ENCODE results near the gene LZTR1. TPM values are rescaled to one million over a fixed set of nuclear protein-coding genes. Genes with fewer than 3 reads are reported as not detected.

Gene LZTR1
- total and polyA plus RNA-seq, 9 donors = 28.2 to 73.4 (median 50.0) TPM

- TF ChIP-seq, protein P1, sequence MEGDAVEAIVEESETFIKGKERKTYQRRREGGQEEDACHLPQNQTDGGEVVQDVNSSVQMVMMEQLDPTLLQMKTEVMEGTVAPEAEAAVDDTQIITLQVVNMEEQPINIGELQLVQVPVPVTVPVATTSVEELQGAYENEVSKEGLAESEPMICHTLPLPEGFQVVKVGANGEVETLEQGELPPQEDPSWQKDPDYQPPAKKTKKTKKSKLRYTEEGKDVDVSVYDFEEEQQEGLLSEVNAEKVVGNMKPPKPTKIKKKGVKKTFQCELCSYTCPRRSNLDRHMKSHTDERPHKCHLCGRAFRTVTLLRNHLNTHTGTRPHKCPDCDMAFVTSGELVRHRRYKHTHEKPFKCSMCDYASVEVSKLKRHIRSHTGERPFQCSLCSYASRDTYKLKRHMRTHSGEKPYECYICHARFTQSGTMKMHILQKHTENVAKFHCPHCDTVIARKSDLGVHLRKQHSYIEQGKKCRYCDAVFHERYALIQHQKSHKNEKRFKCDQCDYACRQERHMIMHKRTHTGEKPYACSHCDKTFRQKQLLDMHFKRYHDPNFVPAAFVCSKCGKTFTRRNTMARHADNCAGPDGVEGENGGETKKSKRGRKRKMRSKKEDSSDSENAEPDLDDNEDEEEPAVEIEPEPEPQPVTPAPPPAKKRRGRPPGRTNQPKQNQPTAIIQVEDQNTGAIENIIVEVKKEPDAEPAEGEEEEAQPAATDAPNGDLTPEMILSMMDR (IDR thresholded peaks at IDR 0.05) = no peak
- TF ChIP-seq POLR2A (IDR thresholded peaks at IDR 0.05) = no peak
- no peak for TF ChIP-seq EP300 (IDR thresholded peaks at IDR 0.05)
- Histone ChIP-seq H3K27me3 (no peaks in the 10 kb centered on the region), H3K4me1 (ENCODE audit: insufficient read depth) (peaks cover 17% of the 10 kb centered on the region), H3K27ac (no peak overlapping the region), H3K36me3 (no peaks in the 10 kb centered on the region), H3K4me3 (no peak overlapping the region), H3K9me3 (no peaks in the 10 kb centered on the region)
- 87 to 91% (median 90%) methylated on average over 7 of the region's 7 CpGs for WGBS, 3 donors
- intact Hi-C loops (cut with DNase I) = no loop called here
- no peak for DNase-seq
These were observed 3.6 kb downstream of the LZTR1 start for GRCh38 chr22:20985720-20986119.

DNA sequence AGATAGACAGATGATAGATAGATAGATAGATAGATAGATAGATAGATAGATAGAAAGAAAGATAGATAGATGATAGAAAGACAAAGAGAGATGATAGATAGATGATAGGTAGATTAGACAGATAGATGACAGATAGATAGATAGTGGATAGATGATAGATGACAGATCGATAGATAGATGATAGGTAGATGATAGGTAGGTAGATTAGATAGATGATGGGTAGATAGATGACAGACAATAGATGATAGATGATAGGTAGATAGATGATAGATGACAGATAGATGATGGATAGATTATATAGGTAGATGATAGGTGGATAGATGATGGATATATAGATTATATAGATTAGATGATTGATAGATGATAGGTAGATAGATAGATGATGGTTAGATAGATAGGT lies 4.3 kb downstream of the LZTR1 start:
- 94 to 98% (median 96%) methylated on average over 1 of the region's 1 CpG for WGBS, 3 donors
- no peak for DNase-seq
- Histone ChIP-seq H3K27ac (no peak overlapping the region), H3K4me3 (no peak overlapping the region), H3K27me3 (no peaks in the 10 kb centered on the region), H3K9me3 (no peaks in the 10 kb centered on the region), H3K36me3 (no peaks in the 10 kb centered on the region), H3K4me1 (ENCODE audit: insufficient read depth) (peaks cover 19% of the 10 kb centered on the region)
- TF ChIP-seq EP300 (IDR thresholded peaks at IDR 0.05) = no peak
- TF ChIP-seq, protein P1 (IDR thresholded peaks at IDR 0.05) = no peak
- TF ChIP-seq POLR2A (IDR thresholded peaks at IDR 0.05) = no peak
- intact Hi-C loops (cut with DNase I) = no loop called here

GRCh38 chr22:20987375-20987774 lies 5.3 kb downstream of the LZTR1 start:
- H3K27me3 ChIP-seq = no peaks in the 10 kb centered on the region
- intact Hi-C loops (cut with DNase I) = no loop called here
- DNase-seq = no peak
- H3K9me3 ChIP-seq = no peaks in the 10 kb centered on the region
- H3K36me3 ChIP-seq = no peaks in the 10 kb centered on the region
- 84 to 89% (median 86%) methylated on average over 14 of the region's 14 CpGs for WGBS, 3 donors
- TF ChIP-seq, protein P1 (IDR thresholded peaks at IDR 0.05) = no peak
- TF ChIP-seq POLR2A (IDR thresholded peaks at IDR 0.05) (no peak), EP300 (IDR thresholded peaks at IDR 0.05) (no peak)
- H3K27ac ChIP-seq = no peak overlapping the region
- H3K4me1 ChIP-seq (ENCODE audit: insufficient read depth) = peaks cover 19% of the 10 kb centered on the region
- H3K4me3 ChIP-seq = no peak overlapping the region

- DNase-seq = no peak
- Histone ChIP-seq H3K4me3 (no peak overlapping the region), H3K27ac (no peak overlapping the region), H3K4me1 (ENCODE audit: insufficient read depth) (peaks cover 12% of the 10 kb centered on the region), H3K9me3 (no peaks in the 10 kb centered on the region), H3K27me3 (no peaks in the 10 kb centered on the region), H3K36me3 (no peaks in the 10 kb centered on the region)
- intact Hi-C loops (cut with DNase I) = no loop called here
- TF ChIP-seq, protein P1 (IDR thresholded peaks at IDR 0.05) = no peak
- TF ChIP-seq EP300 (IDR thresholded peaks at IDR 0.05) (no peak), POLR2A (IDR thresholded peaks at IDR 0.05) (no peak)
- WGBS, 3 donors = 87 to 90% (median 88%) methylated on average over 16 of the region's 16 CpGs
These were observed 6.7 kb downstream of the LZTR1 start for GRCh38 chr22:20988573-20989322.
